IMR-90 (cell line): Measurements from ENCODE around the gene MLST8. TPM values are rescaled to one million over a fixed set of nuclear protein-coding genes. Genes with fewer than 3 reads are reported as not detected.
A peak's percentile ranks its signal among the peaks of the same experiment; 100 is the strongest.

Experiments
- ATAC-seq: fragments of 200-7000 bp; cut with Tn5 transposase; 2 replicates; pipeline ENCODE4 v1.9.1; 2020; ENCODE audit warnings: low read depth, mild to moderate bottlenecking, moderate library complexity
- BruUV-seq: library from RNA; stranded (reverse); fragments of 400-500 nt; replicated peaks from 2 replicates; lab custom pipeline; 2021; lab: Mats Ljungman, UMichigan
- CTCF ChIA-PET: fragments of 300-600 bp; formaldehyde crosslinking; extraction: SDS; loops from one replicate; lab custom pipeline; 2021; ENCODE audit warnings: antibody characterized with exemption; lab: Yijun Ruan, JAX
- POLR2A ChIA-PET: fragments of 300-600 bp; sonication (Branson Sonifier 250); formaldehyde crosslinking; loops from one replicate; lab custom pipeline; 2022; ENCODE audit warnings: antibody characterized with exemption; ENCODE audit not compliant: unreplicated experiment; lab: Charles Lee
- DNase-seq: peaks from one replicate; pipeline ENCODE4 v3.0.0; 2013
- H2AFZ ChIP-seq: replicated peaks from 2 replicates; pipeline ENCODE3; 2013; ENCODE audit warnings: low read length, mild to moderate bottlenecking; ENCODE audit not compliant: poor library complexity
- H2AK5ac ChIP-seq: 2 replicates; pipeline ENCODE4 v1.6.1; 2013; ENCODE audit warnings: low read depth, low read length, inconsistent platforms
- H2AK9ac ChIP-seq: replicated peaks from 2 replicates; pipeline ENCODE3; 2013; ENCODE audit warnings: mild to moderate bottlenecking, low read depth, low read length, moderate library complexity; ENCODE audit not compliant: poor library complexity
- H2BK120ac ChIP-seq: 2 replicates; pipeline ENCODE4 v1.6.1; 2013; ENCODE audit warnings: low read depth, low read length, inconsistent platforms
- H2BK15ac ChIP-seq: 3 replicates; pipeline ENCODE4 v1.6.1; 2013; ENCODE audit warnings: low read depth, low read length, inconsistent platforms
- H2BK20ac ChIP-seq: 2 replicates; pipeline ENCODE4 v1.6.1; 2013; ENCODE audit warnings: low read depth, mild to moderate bottlenecking, inconsistent platforms, low read length, moderate library complexity
- H2BK5ac ChIP-seq: 2 replicates; pipeline ENCODE4 v1.6.1; 2013; ENCODE audit warnings: mild to moderate bottlenecking, low read depth, low read length, inconsistent platforms; ENCODE audit not compliant: poor library complexity, severe bottlenecking
- H3K14ac ChIP-seq: replicated peaks from 2 replicates; pipeline ENCODE4 v1.6.1; 2013; ENCODE audit warnings: low read depth, low read length, inconsistent platforms
- H3K18ac ChIP-seq: 2 replicates; pipeline ENCODE4 v1.6.1; 2013; ENCODE audit warnings: low read depth, low read length, control low read depth
- H3K23ac ChIP-seq: 2 replicates; pipeline ENCODE4 v1.6.1; 2013; ENCODE audit warnings: low read depth, low read length, inconsistent platforms
- H3K27ac ChIP-seq: 2 replicates; pipeline ENCODE4 v1.5.1; 2013; ENCODE audit warnings: mild to moderate bottlenecking, control low read depth, low read length; ENCODE audit not compliant: insufficient read depth
- H3K27me3 ChIP-seq: 2 replicates; pipeline ENCODE4 v1.6.1; 2013; ENCODE audit warnings: low read length; ENCODE audit not compliant: control insufficient read depth, insufficient read depth
- H3K36me3 ChIP-seq: 2 replicates; pipeline ENCODE4 v1.6.1; 2013; ENCODE audit warnings: low read length, mixed read lengths; ENCODE audit not compliant: control insufficient read depth, insufficient read depth
- H3K4ac ChIP-seq: 2 replicates; pipeline ENCODE4 v1.6.1; 2013; ENCODE audit warnings: low read depth, low read length, inconsistent platforms
- H3K4me1 ChIP-seq: 2 replicates; pipeline ENCODE4 v1.6.1; 2013; ENCODE audit warnings: low read length, mixed read lengths; ENCODE audit not compliant: control insufficient read depth, insufficient read depth
- H3K4me2 ChIP-seq: 2 replicates; pipeline ENCODE4 v1.6.1; 2013; ENCODE audit warnings: low read depth, mild to moderate bottlenecking, control low read depth, low read length, moderate library complexity
- H3K4me3 ChIP-seq: 2 replicates; pipeline ENCODE4 v1.5.1; 2013; ENCODE audit warnings: low read depth, mild to moderate bottlenecking, control low read depth, low read length, moderate library complexity; ENCODE audit not compliant: insufficient read depth
- H3K56ac ChIP-seq: 2 replicates; pipeline ENCODE4 v1.6.1; 2013; ENCODE audit warnings: low read length, inconsistent platforms; ENCODE audit not compliant: insufficient read depth; ENCODE audit errors: extremely low read depth
- H3K79me1 ChIP-seq, 2 experiments: 2 replicates each; pipeline ENCODE4 v1.6.1; 2013; ENCODE audit warnings: low read length in 2 of 2, inconsistent platforms in 1 of 2, low read depth in 1 of 2
- H3K9ac ChIP-seq: 2 replicates; pipeline ENCODE4 v1.6.1; 2013; ENCODE audit warnings: low read depth, low read length, control low read depth
- H3K9me1 ChIP-seq: 2 replicates; pipeline ENCODE4 v1.6.1; 2013; ENCODE audit warnings: low read length, inconsistent platforms; ENCODE audit not compliant: insufficient read depth
- H3K9me3 ChIP-seq: 2 replicates; pipeline ENCODE4 v1.6.1; 2013; ENCODE audit warnings: low read length; ENCODE audit not compliant: control insufficient read depth, insufficient read depth
- H4K20me1 ChIP-seq: 2 replicates; pipeline ENCODE4 v1.6.1; 2013; ENCODE audit warnings: low read length, inconsistent platforms; ENCODE audit not compliant: insufficient read depth
- H4K5ac ChIP-seq: 2 replicates; pipeline ENCODE4 v1.6.1; 2013; ENCODE audit warnings: mild to moderate bottlenecking, low read depth, low read length, control low read depth
- H4K8ac ChIP-seq, 2 experiments: 2 replicates each; pipeline ENCODE4 v1.6.1; 2013; ENCODE audit warnings: low read depth in 2 of 2, low read length in 2 of 2, control low read depth in 1 of 2, inconsistent platforms in 1 of 2
- H4K91ac ChIP-seq: 2 replicates; pipeline ENCODE4 v1.6.1; 2013; ENCODE audit warnings: low read depth, low read length, inconsistent platforms; ENCODE audit not compliant: insufficient read depth
- BHLHE40 ChIP-seq: fragments of 150-350 bp; IDR thresholded peaks from 2 replicates; pipeline ENCODE4 v1.6.1; 2016; ENCODE audit warnings: mild to moderate bottlenecking, low read depth, low read length
- CEBPB ChIP-seq: IDR thresholded peaks from 2 replicates; pipeline ENCODE4 v1.6.1; 2012; ENCODE audit warnings: low read depth, low read length, improper control_type of control experiment
- CHD1 ChIP-seq: IDR thresholded peaks from 2 replicates; pipeline ENCODE4 v1.6.1; 2012; ENCODE audit warnings: low read depth, low read length, improper control_type of control experiment
- FOS ChIP-seq: fragments of 150-350 bp; IDR thresholded peaks from 2 replicates; pipeline ENCODE4 v1.6.1; 2016; ENCODE audit warnings: low read depth, low read length
- MAFK ChIP-seq: IDR thresholded peaks from 2 replicates; pipeline ENCODE4 v1.6.1; 2012; ENCODE audit warnings: low read depth, low read length, improper control_type of control experiment
- MAZ ChIP-seq: IDR thresholded peaks from 2 replicates; pipeline ENCODE4 v1.6.1; 2012; ENCODE audit warnings: low read depth, mild to moderate bottlenecking, low read length, improper control_type of control experiment, moderate library complexity, borderline replicate concordance
- MXI1 ChIP-seq: IDR thresholded peaks from 2 replicates; pipeline ENCODE4 v1.6.1; 2012; ENCODE audit warnings: low read depth, mild to moderate bottlenecking, low read length, moderate library complexity, borderline replicate concordance
- NFE2L2 ChIP-seq: fragments of 150-350 bp; IDR thresholded peaks from 2 replicates; pipeline ENCODE4 v1.6.1; 2016; ENCODE audit warnings: low read depth, mild to moderate bottlenecking, low read length
- POLR2A ChIP-seq: IDR thresholded peaks from 2 replicates; pipeline ENCODE4 v1.6.1; 2012; ENCODE audit warnings: mild to moderate bottlenecking, low read depth, low read length
- RAD21 ChIP-seq: IDR thresholded peaks from 2 replicates; pipeline ENCODE4 v1.6.1; 2012; ENCODE audit warnings: low read length, improper control_type of control experiment
- RCOR1 ChIP-seq: IDR thresholded peaks from 2 replicates; pipeline ENCODE4 v1.6.1; 2012; ENCODE audit warnings: mild to moderate bottlenecking, low read length, improper control_type of control experiment; ENCODE audit not compliant: insufficient replicate concordance
- RFX5 ChIP-seq: IDR thresholded peaks from 2 replicates; pipeline ENCODE4 v1.8.0; 2012; ENCODE audit warnings: low read depth, mild to moderate bottlenecking, low read length, moderate library complexity
- SMC3 ChIP-seq: fragments of 150-350 bp; IDR thresholded peaks from 2 replicates; pipeline ENCODE4 v1.6.1; 2016; ENCODE audit warnings: low read depth, mild to moderate bottlenecking, antibody characterized with exemption, low read length, moderate library complexity
- WGBS, 2 experiments: methylation state at CpG; one replicate each; pipeline versions ENCODE4 v1.1.5 to v1.1.7; 2013; ENCODE audit warnings: missing lambda C conversion rate in 2 of 2; ENCODE audit not compliant: insufficient read length in 1 of 2; ENCODE audit errors: extremely low coverage in 2 of 2; 5-methylcytosine and 5-hydroxymethylcytosine counted together
- dilution Hi-C: fragments of 300-500 bp; cut with HindIII; formaldehyde crosslinking; loops from one replicate; pipeline ENCODE4 v1.14.3; 2018; ENCODE audit warnings: low sequenced_read_pairs; ENCODE audit not compliant: unreplicated experiment
- in situ Hi-C: fragments of 300-500 bp; cut with MboI; formaldehyde crosslinking; loops from 3 replicates; pipeline ENCODE4 v1.14.3; 2019; ENCODE audit warnings: low sequenced_read_pairs, inconsistent platforms, mixed read lengths
- intact Hi-C: fragments of 100-400 bp; cut with micrococcal nuclease; formaldehyde crosslinking; loops from 2 replicates; pipeline ENCODE4 v1.10.0; 2022
- polyA plus RNA-seq, 3 experiments: library from polyadenylated mRNA; depleted of rRNA; stranded (reverse); fragments of >200 nt; gene quantifications; 2 replicates each; pipeline ENCODE4 v1.2.3, GENCODE V29; 2012; ENCODE audit warnings: low replicate concordance in 1 of 3
- total RNA-seq: library from RNA; depleted of rRNA; stranded (reverse); fragments of >200 nt; gene quantifications from 2 replicates; pipeline ENCODE4 v1.2.3, GENCODE V29; 2012
- TF ChIP-seq, protein P1 (sequence below): fragments of 150-350 bp; IDR thresholded peaks from 2 replicates; pipeline ENCODE4 v1.6.1; 2017; ENCODE audit warnings: mild to moderate bottlenecking, antibody characterized with exemption, low read length, low read depth
- TF ChIP-seq, protein P2 (sequence below): conservative IDR thresholded peaks from 2 replicates; pipeline ENCODE4 v1.5.1; 2012; ENCODE audit warnings: mild to moderate bottlenecking, low read depth, low read length, improper control_type of control experiment
- TF ChIP-seq, protein P3 (sequence below): fragments of 150-350 bp; IDR thresholded peaks from 2 replicates; pipeline ENCODE4 v1.6.1; 2016; ENCODE audit warnings: low read depth, mild to moderate bottlenecking, low read length, moderate library complexity, borderline replicate concordance

MLST8 gene
- total and polyA plus RNA-seq, 2 of the 4 experiments (the other 2 are of a cell fraction) = 34.4 to 93.7 TPM

DNA sequence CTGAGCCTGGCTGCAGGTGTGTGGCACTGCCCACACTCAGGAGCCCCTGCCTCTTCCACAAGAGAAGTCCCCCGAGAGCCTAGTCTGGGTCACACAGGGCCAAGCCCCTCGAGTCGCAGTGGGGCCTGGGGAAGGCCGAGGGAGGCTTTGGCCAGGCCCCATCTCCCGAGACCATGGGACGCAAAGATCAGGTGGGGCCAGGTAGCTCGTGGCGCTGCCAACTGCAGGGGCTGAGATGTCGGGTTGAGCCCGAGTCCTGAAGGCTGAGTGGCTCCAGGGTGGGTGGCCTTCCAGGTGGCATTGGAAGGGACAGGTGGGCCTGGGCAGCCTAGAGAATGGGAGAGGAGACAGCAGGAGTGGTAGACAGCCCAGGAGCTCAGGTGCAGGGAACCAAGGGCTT is 43.3 kb upstream of the MLST8 start:
- Histone ChIP-seq H4K20me1 (peaks cover 79% of the 10 kb centered on the region), H3K23ac (no peak overlapping the region), H3K27ac (peak overlapping the region; percentile 34; the same call in 1 of the 2 replicates), H2BK5ac (peak overlapping the region; percentile 42), H3K4me2 (no peak overlapping the region), H3K14ac (no peak overlapping the region), H3K27me3 (no peaks in the 10 kb centered on the region), H4K8ac (no peak overlapping the region), H3K36me3 (peaks cover 16% of the 10 kb centered on the region), H3K18ac (no peak overlapping the region), H4K91ac (no peak overlapping the region), H2BK15ac (no peak overlapping the region), H2AK5ac (no peak overlapping the region), H4K5ac (no peak overlapping the region), H3K56ac (no peak overlapping the region), H3K4ac (no peak overlapping the region), H2BK120ac (no peak overlapping the region), H2AFZ (no peak overlapping the region), H3K9me1 (0 out of 2 replicates have a peak, but pooled peaks cover 8% of the 10 kb centered on the region), H3K9me3 (no peaks in the 10 kb centered on the region), H3K4me3 (no peak overlapping the region), H3K4me1 (peaks cover 34% of the 10 kb centered on the region), H2BK20ac (no peak overlapping the region), H3K79me1 (peaks cover 0 to 71% of the 10 kb centered on the region in 2 experiments; a peak in 3 of 4 replicates), H2AK9ac (peak overlapping the region; percentile 72), H3K9ac (no peak overlapping the region)
- ATAC-seq = no peak
- TF ChIP-seq MXI1 = no peak
- TF ChIP-seq FOS = no peak
- TF ChIP-seq, protein P1, sequence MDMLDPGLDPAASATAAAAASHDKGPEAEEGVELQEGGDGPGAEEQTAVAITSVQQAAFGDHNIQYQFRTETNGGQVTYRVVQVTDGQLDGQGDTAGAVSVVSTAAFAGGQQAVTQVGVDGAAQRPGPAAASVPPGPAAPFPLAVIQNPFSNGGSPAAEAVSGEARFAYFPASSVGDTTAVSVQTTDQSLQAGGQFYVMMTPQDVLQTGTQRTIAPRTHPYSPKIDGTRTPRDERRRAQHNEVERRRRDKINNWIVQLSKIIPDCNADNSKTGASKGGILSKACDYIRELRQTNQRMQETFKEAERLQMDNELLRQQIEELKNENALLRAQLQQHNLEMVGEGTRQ = no peak
- TF ChIP-seq RAD21 = no peak
- TF ChIP-seq MAFK = no peak
- TF ChIP-seq, protein P2, sequence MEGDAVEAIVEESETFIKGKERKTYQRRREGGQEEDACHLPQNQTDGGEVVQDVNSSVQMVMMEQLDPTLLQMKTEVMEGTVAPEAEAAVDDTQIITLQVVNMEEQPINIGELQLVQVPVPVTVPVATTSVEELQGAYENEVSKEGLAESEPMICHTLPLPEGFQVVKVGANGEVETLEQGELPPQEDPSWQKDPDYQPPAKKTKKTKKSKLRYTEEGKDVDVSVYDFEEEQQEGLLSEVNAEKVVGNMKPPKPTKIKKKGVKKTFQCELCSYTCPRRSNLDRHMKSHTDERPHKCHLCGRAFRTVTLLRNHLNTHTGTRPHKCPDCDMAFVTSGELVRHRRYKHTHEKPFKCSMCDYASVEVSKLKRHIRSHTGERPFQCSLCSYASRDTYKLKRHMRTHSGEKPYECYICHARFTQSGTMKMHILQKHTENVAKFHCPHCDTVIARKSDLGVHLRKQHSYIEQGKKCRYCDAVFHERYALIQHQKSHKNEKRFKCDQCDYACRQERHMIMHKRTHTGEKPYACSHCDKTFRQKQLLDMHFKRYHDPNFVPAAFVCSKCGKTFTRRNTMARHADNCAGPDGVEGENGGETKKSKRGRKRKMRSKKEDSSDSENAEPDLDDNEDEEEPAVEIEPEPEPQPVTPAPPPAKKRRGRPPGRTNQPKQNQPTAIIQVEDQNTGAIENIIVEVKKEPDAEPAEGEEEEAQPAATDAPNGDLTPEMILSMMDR = no peak
- TF ChIP-seq RFX5 = no peak
- TF ChIP-seq CHD1 = no peak
- TF ChIP-seq MAZ = no peak
- TF ChIP-seq CEBPB = no peak
- no peak for TF ChIP-seq NFE2L2
- no peak for TF ChIP-seq RCOR1
- TF ChIP-seq, protein P3, sequence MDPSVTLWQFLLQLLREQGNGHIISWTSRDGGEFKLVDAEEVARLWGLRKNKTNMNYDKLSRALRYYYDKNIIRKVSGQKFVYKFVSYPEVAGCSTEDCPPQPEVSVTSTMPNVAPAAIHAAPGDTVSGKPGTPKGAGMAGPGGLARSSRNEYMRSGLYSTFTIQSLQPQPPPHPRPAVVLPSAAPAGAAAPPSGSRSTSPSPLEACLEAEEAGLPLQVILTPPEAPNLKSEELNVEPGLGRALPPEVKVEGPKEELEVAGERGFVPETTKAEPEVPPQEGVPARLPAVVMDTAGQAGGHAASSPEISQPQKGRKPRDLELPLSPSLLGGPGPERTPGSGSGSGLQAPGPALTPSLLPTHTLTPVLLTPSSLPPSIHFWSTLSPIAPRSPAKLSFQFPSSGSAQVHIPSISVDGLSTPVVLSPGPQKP = no peak
- no peak for TF ChIP-seq POLR2A
- no peak for TF ChIP-seq BHLHE40
- no peak for TF ChIP-seq SMC3
- BruUV-seq = no TSS peak
- dilution Hi-C loops = no loop called here
- in situ Hi-C loops = no loop called here
- no peak for DNase-seq
- WGBS, 2 experiments = 90% methylated on average over 2 of the region's 10 CpGs; no CpG with 5 or more reads in 1 of the 2 experiments
- ChIA-PET POLR2A (no interaction called here), CTCF (no interaction called here)
- intact Hi-C loops = no loop called here
